GM12874 (cell line): ENCODE data around the gene IGFBP7.

Source experiments
- CTCF ChIP-seq: IDR thresholded peaks from 2 replicates; pipeline ENCODE4 v1.5.1; 2011; ENCODE audit warnings: low read depth, mild to moderate bottlenecking, control low read depth, low read length, moderate library complexity; ENCODE audit not compliant: insufficient read depth

Gene IGFBP7

GRCh38 chr4:57116245-57116644, 6.1 kb upstream of the IGFBP7 start:
- no peak for TF ChIP-seq CTCF

GRCh38 chr4:57114973-57115372, 4.8 kb upstream of the IGFBP7 start:
- no peak for TF ChIP-seq CTCF

- no peak for TF ChIP-seq CTCF
Observed at GRCh38 chr4:57113870-57114269, 3.7 kb upstream of the IGFBP7 start.

- TF ChIP-seq CTCF, result no peak
Observed at GRCh38 chr4:57110640-57111511, 691 bp upstream of the IGFBP7 start.

GRCh38 chr4:57109411-57109846, 756 bp downstream of the IGFBP7 start:
- no peak for TF ChIP-seq CTCF

GRCh38 chr4:57106181-57106580, 4.0 kb downstream of the IGFBP7 start:
- TF ChIP-seq CTCF, result no peak

GRCh38 chr4:57104706-57105560, 5.3 kb downstream of the IGFBP7 start:
- no peak for TF ChIP-seq CTCF
